Keratinocyte (primary cell): ENCODE results near the gene WDR6.

Experiments
- EZH2 ChIP-seq: IDR thresholded peaks from one replicate; pipeline ENCODE4 v1.6.1; 2012; ENCODE audit warnings: inconsistent platforms, mild to moderate bottlenecking, low read length, moderate library complexity
- TF ChIP-seq, protein P1 (sequence below), 3 experiments: IDR thresholded peaks in 1 of 3; conservative IDR thresholded peaks in 1 of 3; optimal IDR thresholded peaks in 1 of 3; 2 replicates in 2 of 3; 3 replicates in 1 of 3; pipeline versions ENCODE3 to v1.5.1; 2011; ENCODE audit warnings: low read length in 3 of 3, mild to moderate bottlenecking in 3 of 3, moderate library complexity in 2 of 3, control low read depth in 1 of 3, inconsistent platforms in 1 of 3; ENCODE audit not compliant: insufficient read depth in 2 of 3; ENCODE audit errors: extremely low read depth in 1 of 3

DNA sequence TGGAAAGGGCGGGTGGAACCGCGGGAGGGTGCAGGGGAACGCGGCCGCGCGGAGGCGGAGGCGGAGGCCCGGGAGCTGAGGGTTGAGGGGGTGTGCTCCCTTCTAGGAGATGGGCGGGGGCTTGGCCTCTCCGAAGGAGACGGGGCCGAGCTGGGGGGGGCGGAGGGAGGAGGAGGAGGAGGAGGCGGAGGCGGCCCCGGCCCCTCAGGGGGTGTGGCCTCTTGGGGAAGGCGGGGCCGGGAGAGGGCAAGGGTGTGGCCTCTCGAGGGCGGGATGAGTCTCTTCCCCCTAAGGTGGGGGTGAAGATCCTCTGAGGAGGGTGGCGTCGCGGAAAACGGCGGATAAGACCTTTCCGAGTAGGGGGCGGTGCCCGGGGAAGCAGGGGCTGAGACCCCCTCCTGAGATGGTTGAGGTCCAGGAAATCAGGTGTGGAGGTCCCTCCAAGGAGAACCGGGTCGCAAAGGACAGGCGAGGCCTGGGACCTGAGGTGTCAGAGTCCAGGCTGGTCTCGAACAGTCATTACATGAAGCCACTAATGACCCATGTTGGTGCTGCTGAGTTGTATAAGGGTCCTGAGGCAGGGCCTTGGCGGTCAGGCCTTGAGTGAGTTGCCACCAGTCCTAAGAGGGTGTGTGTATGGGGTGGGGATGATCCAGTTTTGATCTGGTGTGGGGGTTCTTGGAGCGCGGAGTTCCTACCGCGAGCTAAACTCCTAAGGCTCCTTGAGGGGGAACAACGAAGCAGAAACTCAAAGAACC, 759 bp downstream of the WDR6 start:
- TF ChIP-seq, protein P1, sequence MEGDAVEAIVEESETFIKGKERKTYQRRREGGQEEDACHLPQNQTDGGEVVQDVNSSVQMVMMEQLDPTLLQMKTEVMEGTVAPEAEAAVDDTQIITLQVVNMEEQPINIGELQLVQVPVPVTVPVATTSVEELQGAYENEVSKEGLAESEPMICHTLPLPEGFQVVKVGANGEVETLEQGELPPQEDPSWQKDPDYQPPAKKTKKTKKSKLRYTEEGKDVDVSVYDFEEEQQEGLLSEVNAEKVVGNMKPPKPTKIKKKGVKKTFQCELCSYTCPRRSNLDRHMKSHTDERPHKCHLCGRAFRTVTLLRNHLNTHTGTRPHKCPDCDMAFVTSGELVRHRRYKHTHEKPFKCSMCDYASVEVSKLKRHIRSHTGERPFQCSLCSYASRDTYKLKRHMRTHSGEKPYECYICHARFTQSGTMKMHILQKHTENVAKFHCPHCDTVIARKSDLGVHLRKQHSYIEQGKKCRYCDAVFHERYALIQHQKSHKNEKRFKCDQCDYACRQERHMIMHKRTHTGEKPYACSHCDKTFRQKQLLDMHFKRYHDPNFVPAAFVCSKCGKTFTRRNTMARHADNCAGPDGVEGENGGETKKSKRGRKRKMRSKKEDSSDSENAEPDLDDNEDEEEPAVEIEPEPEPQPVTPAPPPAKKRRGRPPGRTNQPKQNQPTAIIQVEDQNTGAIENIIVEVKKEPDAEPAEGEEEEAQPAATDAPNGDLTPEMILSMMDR (optimal IDR thresholded peaks at IDR 0.05 in 1 of 3, IDR thresholded peaks at IDR 0.05 in 1 of 3, conservative IDR thresholded peaks at IDR 0.05 in 1 of 3; ENCODE audit: extremely low read depth in 1 of 3, insufficient read depth in 2 of 3, low read length in 3 of 3), result no peak
- TF ChIP-seq EZH2, result no peak
